T-helper 9 cell (primary cell): ENCODE data around the gene CYBA.

Experiments
- DNase-seq: peaks from one replicate; pipeline ENCODE4 v3.0.0-alpha.2; 2020

The CYBA gene

GRCh38 chr16:88659160-88659559, 8.3 kb upstream of the CYBA start:
- DNase-seq: no peak

DNA sequence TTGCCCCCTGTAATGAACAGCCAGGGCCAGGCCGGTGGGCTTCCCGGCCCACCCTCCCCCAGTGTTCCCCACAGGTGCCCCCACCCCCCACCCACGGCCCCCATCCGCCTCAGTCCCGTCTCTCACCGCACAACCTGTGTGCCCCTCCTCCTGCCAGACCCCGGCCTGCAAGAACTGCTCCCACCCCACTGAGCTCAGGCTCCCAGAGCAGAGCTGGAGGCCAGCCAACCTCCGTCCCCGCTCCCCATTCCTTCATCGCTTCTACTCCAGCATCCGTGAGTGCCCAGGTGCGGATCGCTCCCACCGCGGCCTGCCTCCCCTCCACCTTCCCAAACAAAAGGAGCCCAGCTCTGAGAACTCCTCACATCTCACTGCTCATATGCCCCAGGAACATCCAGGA, 7.9 kb upstream of the CYBA start:
- DNase-seq: no peak

DNA sequence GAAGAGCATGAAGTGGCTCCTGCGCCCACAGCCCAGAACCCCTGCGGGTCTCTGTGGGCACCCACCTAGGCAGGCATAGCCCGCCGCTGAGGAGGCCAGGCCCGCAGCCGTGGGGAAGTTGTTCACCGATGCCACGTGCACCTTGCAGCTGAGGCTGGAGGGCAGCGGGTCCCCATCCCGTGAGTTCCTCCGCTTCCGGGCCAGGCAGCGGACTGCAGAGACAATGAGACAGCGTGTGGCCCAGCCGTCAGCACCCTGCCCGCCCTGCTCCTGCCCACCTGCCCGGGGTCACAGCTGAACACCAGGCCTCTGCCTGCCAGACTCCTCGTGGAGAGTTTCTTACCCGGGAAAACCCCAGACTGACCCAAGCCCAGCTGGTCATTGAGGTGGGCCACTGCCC, 6.5 kb upstream of the CYBA start:
- no peak for DNase-seq

DNA sequence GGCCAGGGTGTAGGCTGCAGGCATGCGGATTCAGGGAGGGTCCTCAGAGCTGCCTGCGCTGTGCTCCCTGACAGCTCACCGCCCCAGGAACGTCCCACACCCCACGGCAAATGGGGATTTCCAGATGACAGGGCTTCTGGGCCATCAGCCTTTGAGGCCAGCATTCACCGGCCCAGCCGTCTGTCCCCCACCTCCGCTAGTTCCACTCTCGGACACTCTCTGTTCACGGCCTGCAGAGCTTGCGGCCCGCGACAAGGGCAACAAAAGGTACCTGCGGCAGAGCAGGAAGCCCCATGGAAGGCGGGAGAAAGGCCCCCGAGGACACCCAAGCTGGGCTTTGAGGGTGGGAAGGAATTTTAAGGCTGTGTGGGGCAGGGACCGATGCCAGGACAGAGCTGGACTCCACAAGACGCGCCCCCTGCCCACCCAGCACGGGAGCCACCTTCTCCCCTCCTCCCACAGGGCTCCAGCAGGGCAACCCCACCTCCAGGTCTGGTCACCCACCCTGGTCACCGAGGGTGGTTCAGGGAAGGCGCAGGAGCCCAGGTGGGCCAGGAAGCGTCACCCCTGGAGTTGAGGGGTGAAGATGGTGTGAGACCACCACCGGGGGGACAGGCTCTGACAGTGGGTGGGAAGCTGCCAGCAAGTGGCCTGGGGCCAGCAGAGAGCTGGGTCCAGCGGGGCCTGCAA, 5.6 kb upstream of the CYBA start:
- no peak for DNase-seq

DNA sequence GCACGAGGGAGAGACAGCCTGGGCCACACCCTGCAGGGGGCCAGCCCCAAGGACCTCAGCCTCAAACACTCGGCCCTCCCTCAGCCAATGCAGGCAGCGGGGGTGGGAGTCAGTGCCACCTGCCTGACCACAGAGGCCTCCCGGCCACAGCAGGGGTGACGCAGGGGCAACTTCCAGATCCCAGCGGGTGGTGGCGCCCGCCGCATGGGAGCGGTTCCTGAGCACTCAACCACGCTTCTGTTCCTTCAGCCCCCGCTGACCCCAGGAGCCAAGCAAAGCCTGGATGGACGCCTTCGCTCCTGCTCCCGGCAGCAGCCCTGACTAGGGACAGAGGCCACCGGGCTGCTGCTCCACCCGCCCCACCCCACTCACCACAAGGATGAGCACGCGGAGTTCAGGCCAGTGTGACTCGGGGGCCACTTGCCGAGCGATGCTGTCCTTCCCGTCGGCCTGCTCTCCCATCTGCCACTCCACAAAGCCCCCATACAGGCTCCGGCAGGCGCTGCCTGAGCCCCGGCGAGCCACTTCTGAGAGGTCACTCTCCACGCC, 5.0 kb upstream of the CYBA start:
- no peak for DNase-seq

- DNase-seq: no peak
These were observed 4.3 kb upstream of the CYBA start for GRCh38 chr16:88655053-88655732.

DNA sequence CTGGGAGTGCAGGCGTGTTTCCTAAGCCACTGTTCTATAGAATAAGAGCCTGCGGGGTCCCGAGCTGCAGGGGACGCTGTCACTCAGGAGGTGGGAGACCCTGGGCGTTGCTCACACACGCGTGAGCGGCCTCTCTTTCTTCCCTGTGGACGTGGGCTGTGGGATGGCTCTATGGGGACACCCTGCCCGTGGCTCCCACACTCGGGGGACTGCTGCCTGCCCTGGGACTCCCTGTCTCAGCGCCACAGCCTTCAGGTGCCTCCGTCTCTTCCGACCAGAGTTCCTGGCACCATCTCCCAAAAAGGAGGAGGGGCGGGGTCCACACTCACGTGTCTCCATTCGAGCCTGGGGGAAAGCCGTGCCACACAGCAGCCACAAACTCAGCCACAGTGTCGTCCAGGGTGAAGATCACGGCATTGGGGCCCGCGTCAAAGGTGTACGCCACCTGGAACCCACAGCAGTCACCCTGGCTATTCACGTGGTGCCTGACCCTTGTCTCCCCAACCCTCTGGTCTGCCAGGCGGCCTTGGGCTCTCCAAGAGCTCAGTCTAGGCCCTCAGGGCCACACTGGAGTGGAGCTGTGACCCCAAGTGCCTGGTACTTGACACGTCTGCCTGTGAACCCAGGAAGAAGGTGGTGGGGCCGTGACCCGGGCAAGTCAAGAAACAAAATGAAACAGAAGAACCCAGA, 3.7 kb upstream of the CYBA start:
- DNase-seq: no peak

GRCh38 chr16:88653596-88654362, 2.9 kb upstream of the CYBA start:
- no peak for DNase-seq

- DNase-seq: no peak
These were observed 2.2 kb upstream of the CYBA start for GRCh38 chr16:88653101-88653500.

GRCh38 chr16:88652762-88653063, 1.9 kb upstream of the CYBA start:
- DNase-seq: no peak

DNA sequence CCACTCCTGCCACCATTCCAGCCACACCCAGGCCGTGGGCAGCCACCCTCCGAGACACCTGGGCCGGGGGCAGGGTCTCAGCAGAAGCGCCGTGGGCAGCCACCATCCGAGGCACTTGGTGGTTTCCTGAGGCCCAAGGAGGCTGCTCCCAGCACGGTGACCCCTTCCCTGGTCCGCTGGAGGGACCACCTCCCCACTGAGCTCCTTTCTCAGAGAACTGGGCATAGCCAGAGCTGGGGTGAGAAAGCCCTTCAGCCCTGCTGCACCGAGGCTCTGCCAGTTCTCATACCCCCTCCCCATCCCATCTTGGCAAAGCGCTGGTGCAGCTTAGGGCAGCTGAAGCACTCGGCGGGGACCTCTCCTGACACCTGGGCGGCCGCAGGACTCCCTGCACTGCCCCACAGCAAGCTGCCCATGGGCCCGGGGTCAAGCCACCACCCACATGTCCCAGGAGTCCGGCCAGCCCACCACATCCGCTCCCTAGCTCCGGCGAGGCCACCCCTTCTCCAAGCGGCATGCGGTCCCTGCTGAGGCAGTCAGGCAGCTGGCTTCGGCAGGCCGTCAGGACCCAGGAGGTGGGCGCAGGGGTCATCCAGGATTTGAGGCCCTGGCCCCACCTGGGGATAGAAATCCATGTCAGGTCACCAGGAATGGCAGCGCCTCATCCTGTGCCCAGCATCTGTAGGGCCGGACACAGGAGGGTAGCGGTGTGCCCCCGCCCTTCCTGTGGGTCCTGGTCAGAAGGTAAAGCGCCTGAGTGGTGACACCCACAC, 1.3 kb upstream of the CYBA start:
- DNase-seq: no peak

DNA sequence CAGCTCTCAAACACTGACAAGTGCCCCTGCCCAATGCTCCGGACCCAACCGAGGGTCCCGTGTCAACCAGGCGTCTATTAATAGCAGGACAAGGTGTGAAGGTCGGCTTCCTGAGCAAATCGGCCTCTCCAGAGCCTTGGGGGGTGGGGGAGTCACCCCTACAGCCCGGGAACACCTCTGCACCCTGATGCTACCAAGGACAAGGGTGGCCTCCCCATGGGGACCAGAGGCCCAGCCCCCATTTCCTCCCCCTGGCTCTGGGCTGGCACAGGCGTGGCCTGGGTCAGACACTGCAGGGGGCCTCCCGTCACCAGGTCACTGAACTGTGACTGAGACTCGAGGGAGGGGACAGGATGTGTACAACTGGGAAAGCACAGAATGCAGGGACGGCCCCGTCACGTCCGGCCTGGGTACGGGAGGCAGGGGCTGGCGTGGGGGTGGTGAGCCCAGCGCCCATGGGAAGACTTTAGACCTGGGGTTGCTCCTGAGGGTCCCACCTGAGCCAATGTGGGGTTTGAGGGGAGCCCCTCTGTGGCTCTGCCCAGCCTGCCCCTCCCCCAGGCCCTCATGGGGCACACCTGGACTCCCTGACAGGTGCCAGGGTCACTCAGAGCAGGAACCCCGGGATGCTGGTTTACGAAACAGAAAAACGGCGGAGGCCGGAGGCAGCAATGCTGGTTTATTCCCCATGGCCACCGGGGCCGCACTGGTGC, 579 bp upstream of the CYBA start:
- peak; percentile 57 for DNase-seq

DNA sequence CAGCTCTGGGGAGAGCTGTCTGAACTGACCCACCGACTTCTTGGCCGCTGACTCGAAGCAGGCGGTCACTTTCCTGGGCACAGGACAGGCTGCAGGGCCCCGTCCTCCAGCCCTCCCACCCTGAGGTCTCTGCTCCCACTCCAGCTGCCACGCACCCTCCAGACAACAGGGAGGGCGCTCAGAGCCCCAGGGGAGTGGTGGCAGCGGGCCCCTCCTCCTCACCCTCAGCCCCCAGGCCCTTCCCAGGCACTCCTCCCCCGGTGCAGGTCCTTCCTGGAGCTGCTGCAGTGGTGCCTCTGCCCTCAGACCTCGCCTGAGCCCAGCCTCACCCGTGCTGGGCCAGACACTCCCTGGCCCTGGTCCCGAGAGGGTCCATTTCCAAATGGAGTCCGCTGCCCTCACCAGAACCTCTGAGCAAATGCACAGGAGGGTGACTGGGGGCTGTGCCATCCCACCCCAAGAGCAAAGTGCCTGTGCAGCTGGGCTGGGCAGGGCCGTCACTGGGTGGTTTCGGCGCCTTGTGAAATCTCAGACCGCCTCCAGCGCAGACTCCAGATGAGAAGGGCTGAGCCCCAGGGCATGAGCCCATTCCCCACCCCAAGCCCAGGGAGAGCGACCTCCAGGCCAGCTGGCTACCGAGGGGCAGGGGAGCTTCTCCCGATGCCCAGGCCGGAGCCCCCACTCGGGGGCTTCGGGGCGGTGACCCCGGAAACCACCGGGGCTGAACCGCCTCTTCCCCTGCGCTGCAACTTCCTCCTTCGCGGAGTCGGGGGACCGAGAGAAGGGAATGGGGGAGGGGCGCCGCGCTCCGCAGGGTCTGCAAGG, 717 bp downstream of the CYBA start:
- DNase-seq: no peak

- DNase-seq: no peak
These were observed 1.5 kb downstream of the CYBA start for GRCh38 chr16:88649195-88649923.

DNA sequence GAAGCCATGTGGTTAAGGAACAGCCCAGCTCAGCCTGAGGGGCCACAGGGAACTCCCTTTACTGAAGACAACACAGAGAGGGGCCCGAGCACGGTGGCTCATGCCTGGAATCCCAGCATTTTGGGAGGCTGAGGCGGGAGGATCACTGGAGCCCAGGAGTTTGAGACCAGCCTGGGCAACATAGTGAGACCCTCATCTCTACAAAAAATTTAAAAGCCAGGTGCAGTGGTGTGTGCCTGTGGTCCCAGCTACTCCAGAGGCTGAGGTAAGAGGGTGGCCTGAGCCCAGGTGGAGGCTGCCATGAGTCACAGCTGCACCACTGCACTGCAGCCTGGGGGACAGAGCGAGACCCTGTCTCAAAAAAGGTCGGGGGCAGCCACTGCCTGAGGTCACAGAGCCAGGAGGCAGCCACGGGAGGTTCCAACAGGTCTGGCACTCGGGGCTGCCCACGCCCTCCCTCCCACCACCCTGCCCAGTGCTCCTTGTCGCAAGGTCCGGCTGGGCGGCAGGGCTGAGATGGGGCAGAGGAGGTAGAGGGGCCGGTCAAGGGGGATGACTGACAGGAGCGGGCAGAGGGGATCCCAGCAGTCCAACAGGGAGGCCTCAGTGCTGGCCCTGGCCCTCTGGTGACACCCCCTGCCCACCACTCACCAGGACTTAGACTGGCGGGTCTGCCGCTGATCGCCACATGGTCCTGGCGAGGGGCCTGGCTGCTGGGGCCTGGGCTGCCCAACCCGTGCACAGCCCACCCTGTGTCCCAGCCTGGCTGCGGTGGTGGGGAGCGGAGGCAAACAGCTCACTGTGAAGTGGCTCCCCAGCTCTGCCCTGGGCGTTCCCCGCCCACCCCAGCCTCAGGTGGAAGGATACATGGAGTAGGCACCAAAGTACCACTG, 3.4 kb downstream of the CYBA start:
- DNase-seq: no peak

GRCh38 chr16:88646345-88647034, 4.4 kb downstream of the CYBA start:
- DNase-seq: no peak

DNA sequence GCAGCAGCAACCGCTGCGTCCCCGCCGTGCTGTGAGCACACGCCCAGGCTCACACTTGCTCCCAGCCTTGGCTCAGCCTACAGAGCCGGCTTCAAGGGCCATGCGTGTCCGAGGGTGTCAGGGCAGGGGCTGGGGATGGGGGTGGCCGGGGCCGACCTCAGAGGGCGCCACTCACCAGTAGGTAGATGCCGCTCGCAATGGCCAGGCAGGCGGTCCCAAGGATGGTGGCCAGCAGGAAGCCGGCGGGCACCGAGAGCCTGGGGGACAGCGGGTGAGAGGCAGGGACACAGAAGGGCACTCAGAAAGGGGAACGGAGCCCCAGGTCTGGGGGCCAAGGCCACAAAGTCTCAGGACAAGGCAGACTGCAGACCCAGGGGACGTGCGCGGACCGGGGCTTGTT, 4.9 kb downstream of the CYBA start:
- DNase-seq: no peak

GRCh38 chr16:88645455-88645854, 5.4 kb downstream of the CYBA start:
- no peak for DNase-seq

GRCh38 chr16:88643644-88643932, 7.3 kb downstream of the CYBA start:
- DNase-seq: no peak
